ENCODE data around the gene SPATA31C1. TPM values are rescaled to one million over a fixed set of nuclear protein-coding genes. Genes with fewer than 3 reads are reported as not detected.

Gene SPATA31C1
- total and polyA plus RNA-seq, 2 of the 13 experiments (the other 11 are each of a cell fraction or from before 2014, with no cell fraction given): not detected

DNA sequence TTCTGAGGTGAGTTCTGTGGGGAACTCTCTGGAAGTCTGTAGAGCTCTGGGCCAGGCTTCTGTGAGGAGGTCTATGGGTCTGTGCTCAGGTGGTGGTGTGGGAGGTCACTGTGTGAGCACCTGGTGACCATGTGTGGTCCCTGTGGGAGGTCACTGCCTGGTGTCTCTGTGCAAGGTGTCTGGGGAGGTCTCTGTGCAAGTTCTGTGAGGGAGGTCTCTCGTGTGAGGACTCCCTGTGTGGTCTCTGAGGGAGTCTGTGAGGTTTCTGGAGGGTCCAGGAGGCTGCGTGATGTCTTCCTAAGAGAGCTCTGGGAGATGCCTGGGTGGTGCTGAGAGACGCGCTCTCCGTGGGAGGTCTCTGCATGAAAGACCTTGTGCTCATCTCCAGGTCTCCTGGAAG is 41.1 kb upstream of the SPATA31C1 start (continued):
- TF ChIP-seq, protein P1, sequence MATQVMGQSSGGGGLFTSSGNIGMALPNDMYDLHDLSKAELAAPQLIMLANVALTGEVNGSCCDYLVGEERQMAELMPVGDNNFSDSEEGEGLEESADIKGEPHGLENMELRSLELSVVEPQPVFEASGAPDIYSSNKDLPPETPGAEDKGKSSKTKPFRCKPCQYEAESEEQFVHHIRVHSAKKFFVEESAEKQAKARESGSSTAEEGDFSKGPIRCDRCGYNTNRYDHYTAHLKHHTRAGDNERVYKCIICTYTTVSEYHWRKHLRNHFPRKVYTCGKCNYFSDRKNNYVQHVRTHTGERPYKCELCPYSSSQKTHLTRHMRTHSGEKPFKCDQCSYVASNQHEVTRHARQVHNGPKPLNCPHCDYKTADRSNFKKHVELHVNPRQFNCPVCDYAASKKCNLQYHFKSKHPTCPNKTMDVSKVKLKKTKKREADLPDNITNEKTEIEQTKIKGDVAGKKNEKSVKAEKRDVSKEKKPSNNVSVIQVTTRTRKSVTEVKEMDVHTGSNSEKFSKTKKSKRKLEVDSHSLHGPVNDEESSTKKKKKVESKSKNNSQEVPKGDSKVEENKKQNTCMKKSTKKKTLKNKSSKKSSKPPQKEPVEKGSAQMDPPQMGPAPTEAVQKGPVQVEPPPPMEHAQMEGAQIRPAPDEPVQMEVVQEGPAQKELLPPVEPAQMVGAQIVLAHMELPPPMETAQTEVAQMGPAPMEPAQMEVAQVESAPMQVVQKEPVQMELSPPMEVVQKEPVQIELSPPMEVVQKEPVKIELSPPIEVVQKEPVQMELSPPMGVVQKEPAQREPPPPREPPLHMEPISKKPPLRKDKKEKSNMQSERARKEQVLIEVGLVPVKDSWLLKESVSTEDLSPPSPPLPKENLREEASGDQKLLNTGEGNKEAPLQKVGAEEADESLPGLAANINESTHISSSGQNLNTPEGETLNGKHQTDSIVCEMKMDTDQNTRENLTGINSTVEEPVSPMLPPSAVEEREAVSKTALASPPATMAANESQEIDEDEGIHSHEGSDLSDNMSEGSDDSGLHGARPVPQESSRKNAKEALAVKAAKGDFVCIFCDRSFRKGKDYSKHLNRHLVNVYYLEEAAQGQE (IDR thresholded peaks at IDR 0.05; ENCODE audit: borderline replicate concordance in 1 of 2, low read depth in 1 of 2, low read length in 2 of 2): no peak
- TF ChIP-seq ZNF816 (CRISPR knock-in tag; IDR thresholded peaks at IDR 0.05; ENCODE audit: borderline replicate concordance): no peak
- TF ChIP-seq CHCHD3 (CRISPR knock-in tag; IDR thresholded peaks at IDR 0.05): no peak
- no peak for TF ChIP-seq HNF4G (IDR thresholded peaks at IDR 0.05; ENCODE audit: borderline replicate concordance, low read depth, low read length)
- no peak for TF ChIP-seq HNF4G (CRISPR knock-in tag; IDR thresholded peaks at IDR 0.05; ENCODE audit: borderline replicate concordance, low read depth)
- no peak for TF ChIP-seq U2AF2 (IDR thresholded peaks at IDR 0.05; ENCODE audit: low read depth, low read length)
- TF ChIP-seq, protein P2, sequence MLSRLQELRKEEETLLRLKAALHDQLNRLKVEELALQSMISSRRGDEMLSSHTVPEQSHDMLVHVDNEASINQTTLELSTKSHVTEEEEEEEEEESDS (CRISPR knock-in tag; IDR thresholded peaks at IDR 0.05; ENCODE audit: borderline replicate concordance): no peak

DNA sequence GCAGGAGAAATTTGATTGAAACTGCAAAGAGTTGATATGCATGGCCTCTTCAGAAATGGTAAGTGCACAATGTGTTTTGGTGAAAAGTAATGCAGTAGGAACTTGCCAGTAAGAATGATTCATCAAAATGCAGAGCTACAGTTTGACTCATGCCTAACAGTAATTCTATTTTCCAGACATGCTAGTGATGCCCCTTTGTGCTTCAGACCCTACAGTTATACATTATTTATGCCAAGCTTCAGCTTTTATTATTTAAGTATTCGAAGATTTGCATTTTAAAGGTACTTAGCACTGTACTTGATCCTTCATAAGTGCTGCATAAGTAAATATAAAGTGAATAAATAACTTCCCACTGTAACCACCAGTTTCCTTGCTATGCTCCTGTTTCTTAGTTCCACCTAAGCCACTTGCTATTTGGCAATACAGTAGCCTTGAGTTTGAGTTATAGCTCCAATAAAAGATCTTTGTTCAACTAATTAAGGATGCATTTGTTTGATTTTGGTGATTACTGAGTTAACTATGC is 38.7 kb upstream of the SPATA31C1 start:
- ATAC-seq: no peak
- no peak overlapping the region for H3K27ac ChIP-seq (ENCODE audit: extremely low read length, insufficient read depth, low read length)

More for the DNA sequence above, 38.7 kb upstream of the SPATA31C1 start:
- H2AFZ ChIP-seq (ENCODE audit: low read length): no peak overlapping the region
- ChIA-PET CTCF (ENCODE audit: low intra/inter-chr PET ratio, low total read pairs) (no interaction called here), POLR2A (no interaction called here)
- FAIRE-seq: no peak
- no peak for DNase-seq (ENCODE audit: low spot score)
- in situ Hi-C loops (cut with HindIII; ENCODE audit: extremely low pct_ligation_motif_present, low pct_unique_long_range_greater_than_20kb): no loop called here
- intact Hi-C loops (cut with micrococcal nuclease; ENCODE audit: unreplicated experiment): no loop called here
- no TSS peak for BruUV-seq (replicated peaks)
- no peak overlapping the region for H3K9ac ChIP-seq (ENCODE audit: insufficient read depth, low read depth, low read length)
- H3K4me2 ChIP-seq (ENCODE audit: low read depth, low read length): no peak overlapping the region
- H3K4me1 ChIP-seq (ENCODE audit: insufficient read depth, low read length): no peaks in the 10 kb centered on the region
- H3K36me3 ChIP-seq (replicated peaks in 1 of 2; ENCODE audit: control insufficient read depth in 1 of 2, insufficient read depth in 2 of 2, low read length in 2 of 2): no peaks in the 10 kb centered on the region
- H3K4me3 ChIP-seq (replicated peaks in 1 of 3; ENCODE audit: insufficient read depth in 1 of 3, low read depth in 2 of 3, low read length in 3 of 3): no peak overlapping the region
- H4K20me1 ChIP-seq (ENCODE audit: insufficient read depth, low read length): no peaks in the 10 kb centered on the region
- WGBS (ENCODE audit: low lambda C conversion rate): 12% methylated on average over 1 of the region's 1 CpG
- H3K79me2 ChIP-seq (ENCODE audit: insufficient read depth, low read length): no peaks in the 10 kb centered on the region
- peaks cover 1 to 19% of the 10 kb centered on the region in 2 experiments; a peak in 3 of 5 replicates for H3K27me3 ChIP-seq (ENCODE audit: control insufficient read depth in 1 of 2, insufficient read depth in 2 of 2, low read length in 2 of 2)
- H3K9me3 ChIP-seq (ENCODE audit: low read length): no peaks in the 10 kb centered on the region
- TF ChIP-seq RBM39 (IDR thresholded peaks at IDR 0.05; ENCODE audit: low read depth, low read length, poor library complexity, severe bottlenecking) (no peak), REL (CRISPR knock-in tag; conservative IDR thresholded peaks at IDR 0.05) (no peak), REXO4 (CRISPR knock-in tag; IDR thresholded peaks at IDR 0.05; ENCODE audit: borderline replicate concordance) (no peak)
